Measurements from ENCODE around the gene C19orf38.
"Not testable (repeated sequence)": the region's sequence is repeated elsewhere in the genome, so short reads cannot be mapped to it uniquely, and the experiment has no call there.

Gene C19orf38

GRCh38 chr19:10872546-10873107 lies 24.4 kb downstream of the C19orf38 start:
- TF ChIP-seq CTCF (IDR thresholded peaks at IDR 0.05; ENCODE audit: low read depth, low read length): no peak
- DNase-seq (ENCODE audit: extremely low read depth, low read depth): no peak

- DNase-seq (ENCODE audit: extremely low read depth, low read depth): no peak
- TF ChIP-seq CTCF (IDR thresholded peaks at IDR 0.05; ENCODE audit: low read depth, low read length): no peak
Observed at GRCh38 chr19:10874024-10874423, 25.8 kb downstream of the C19orf38 start.

- no peak for TF ChIP-seq CTCF (IDR thresholded peaks at IDR 0.05; ENCODE audit: low read depth, low read length)
- no peak for DNase-seq (ENCODE audit: extremely low read depth, low read depth)
Observed at GRCh38 chr19:10876459-10877240, 28.4 kb downstream of the C19orf38 start.

GRCh38 chr19:10877608-10878007 lies 29.4 kb downstream of the C19orf38 start:
- DNase-seq (ENCODE audit: extremely low read depth, low read depth): not testable (repeated sequence)

GRCh38 chr19:10878253-10878652 lies 30.0 kb downstream of the C19orf38 start:
- no peak for DNase-seq (ENCODE audit: extremely low read depth, low read depth)
- no peak for TF ChIP-seq CTCF (IDR thresholded peaks at IDR 0.05; ENCODE audit: low read depth, low read length)

- no peak for DNase-seq (ENCODE audit: extremely low read depth, low read depth)
- TF ChIP-seq CTCF (IDR thresholded peaks at IDR 0.05; ENCODE audit: low read depth, low read length): no peak
Observed at GRCh38 chr19:10881403-10882107, 33.3 kb downstream of the C19orf38 start.

GRCh38 chr19:10882108-10882457 lies 33.9 kb downstream of the C19orf38 start:
- no peak for TF ChIP-seq CTCF (IDR thresholded peaks at IDR 0.05; ENCODE audit: low read depth, low read length)
- DNase-seq (ENCODE audit: extremely low read depth, low read depth): no peak

Data from AG09319 (cell line).